Stimulated activated CD4-positive, alpha-beta T cell treated with anti-CD3 and anti-CD28 coated beads, Interleukin-1b, Interleukin-23, amount 100 ng/mL, for 24 hours (primary cell): ENCODE results near the gene ANKRD66.

ENCODE experiments used
- DNase-seq, 4 experiments: peaks; one replicate each; pipeline ENCODE4 v3.0.0-alpha.2; 2020; ENCODE audit warnings: low read depth in 4 of 4, low spot score in 1 of 4

ANKRD66 gene

GRCh38 chr6:46789434-46790354 is 43.0 kb downstream of the ANKRD66 start:
- DNase-seq = no peak

- no peak for DNase-seq
These were observed 43.7 kb downstream of the ANKRD66 start for GRCh38 chr6:46790355-46790874.

- DNase-seq = no peak
These were observed 45.9 kb downstream of the ANKRD66 start for GRCh38 chr6:46792635-46793034.

GRCh38 chr6:46793138-46793537 is 46.4 kb downstream of the ANKRD66 start, which contains the start of gene MEP1A:
Gene MEP1A, plus strand, starts transcription at chr6:46793389. Its CDS starts 10 bp downstream, at chr6:46793399.
- DNase-seq = no peak

- no peak for DNase-seq
These were observed 47.3 kb downstream of the ANKRD66 start for GRCh38 chr6:46794068-46794467.

- DNase-seq = no peak
These were observed 49.1 kb downstream of the ANKRD66 start for GRCh38 chr6:46795816-46796215.

GRCh38 chr6:46796848-46797580 is 50.3 kb downstream of the ANKRD66 start:
- DNase-seq = no peak

GRCh38 chr6:46799657-46800056 is 52.9 kb downstream of the ANKRD66 start:
- DNase-seq = no peak

- no peak for DNase-seq
These were observed 62.1 kb downstream of the ANKRD66 start for GRCh38 chr6:46808806-46809205.
